ENCODE results near the gene KLF17. TPM values are rescaled to one million over a fixed set of nuclear protein-coding genes. Genes with fewer than 3 reads are reported as not detected.

KLF17 gene
- total RNA-seq, 2 experiments from 2014 or later = not detected

GRCh38 chr1:44120398-44120949, 1.9 kb downstream of the KLF17 start:
- POLR2A ChIA-PET = interaction anchor here (1.1 kb wide), 1 partner anchor 17 kb away, joined by 4 read pairs; no protein-coding TSS in a partner anchor
- no peaks in the 10 kb centered on the region for H3K79me2 ChIP-seq (ENCODE audit: insufficient read depth, low read depth, low read length)
- no peaks in the 10 kb centered on the region for H3K9me3 ChIP-seq (ENCODE audit: low read length)
- DNase-seq (ENCODE audit: low spot score) = no peak
- BruUV-seq (replicated peaks) = no TSS peak
- H4K20me1 ChIP-seq (ENCODE audit: insufficient read depth, low read length) = no peaks in the 10 kb centered on the region
- no peaks in the 10 kb centered on the region for H3K9me2 ChIP-seq (ENCODE audit: insufficient read depth, low read length)
- H3K27ac ChIP-seq (ENCODE audit: low read depth, low read length, poor library complexity, severe bottlenecking) = no peak overlapping the region
- CTCF ChIA-PET (ENCODE audit: unreplicated experiment) = no interaction called here
- no peaks in the 10 kb centered on the region for H3K4me1 ChIP-seq (ENCODE audit: insufficient read depth, low read length, poor library complexity, severe bottlenecking)
- intact Hi-C loops (cut with micrococcal nuclease; ENCODE audit: unreplicated experiment) = no loop called here
- no peak overlapping the region for H3K4me2 ChIP-seq (ENCODE audit: low read length)
- no peak overlapping the region for H2AFZ ChIP-seq (ENCODE audit: low read length)
- H3K4me3 ChIP-seq (ENCODE audit: low read depth, low read length, poor library complexity, severe bottlenecking) = no peak overlapping the region
- no peak for TF ChIP-seq CTCF (conservative IDR thresholded peaks at IDR 0.05; ENCODE audit: low read length)
- H3K36me3 ChIP-seq (ENCODE audit: insufficient read depth, low read length) = no peaks in the 10 kb centered on the region

- Histone ChIP-seq H3K36me3 (ENCODE audit: insufficient read depth, low read length) (no peaks in the 10 kb centered on the region), H4K20me1 (ENCODE audit: insufficient read depth, low read length) (no peaks in the 10 kb centered on the region), H3K79me2 (ENCODE audit: insufficient read depth, low read depth, low read length) (no peaks in the 10 kb centered on the region), H2AFZ (ENCODE audit: low read length) (no peak overlapping the region), H3K9me2 (ENCODE audit: insufficient read depth, low read length) (no peaks in the 10 kb centered on the region), H3K4me3 (ENCODE audit: low read depth, low read length, poor library complexity, severe bottlenecking) (no peak overlapping the region), H3K9me3 (ENCODE audit: low read length) (no peaks in the 10 kb centered on the region), H3K4me2 (ENCODE audit: low read length) (no peak overlapping the region), H3K4me1 (ENCODE audit: insufficient read depth, low read length, poor library complexity, severe bottlenecking) (no peaks in the 10 kb centered on the region), H3K27ac (ENCODE audit: low read depth, low read length, poor library complexity, severe bottlenecking) (no peak overlapping the region)
- no TSS peak for BruUV-seq (replicated peaks)
- TF ChIP-seq CTCF (conservative IDR thresholded peaks at IDR 0.05; ENCODE audit: low read length) = no peak
- TF ChIP-seq EZH2phosphoT487 (IDR thresholded peaks at IDR 0.05; ENCODE audit: borderline replicate concordance, low read depth, low read length) = no peak
- intact Hi-C loops (cut with micrococcal nuclease; ENCODE audit: unreplicated experiment) = no loop called here
- CTCF ChIA-PET (ENCODE audit: unreplicated experiment) = no interaction called here
- POLR2A ChIA-PET = no interaction called here
- DNase-seq (ENCODE audit: low spot score) = no peak
Observed at GRCh38 chr1:44129616-44130500, 11.2 kb downstream of the KLF17 start.

GRCh38 chr1:44131411-44131810, 12.8 kb downstream of the KLF17 start:
- POLR2A ChIA-PET = interaction anchor here (0.5 kb wide), 1 partner anchor 1048 kb away, joined by 4 read pairs; no protein-coding TSS in a partner anchor
- H3K9me2 ChIP-seq (ENCODE audit: insufficient read depth, low read length) = no peaks in the 10 kb centered on the region
- H3K9me3 ChIP-seq (ENCODE audit: low read length) = no peaks in the 10 kb centered on the region
- H3K4me1 ChIP-seq (ENCODE audit: insufficient read depth, low read length, poor library complexity, severe bottlenecking) = no peaks in the 10 kb centered on the region
- DNase-seq (ENCODE audit: low spot score) = no peak
- H3K4me3 ChIP-seq (ENCODE audit: low read depth, low read length, poor library complexity, severe bottlenecking) = no peak overlapping the region
- TF ChIP-seq EZH2phosphoT487 (IDR thresholded peaks at IDR 0.05; ENCODE audit: borderline replicate concordance, low read depth, low read length) (no peak), CTCF (conservative IDR thresholded peaks at IDR 0.05; ENCODE audit: low read length) (no peak)
- intact Hi-C loops (cut with micrococcal nuclease; ENCODE audit: unreplicated experiment) = no loop called here
- H3K4me2 ChIP-seq (ENCODE audit: low read length) = no peak overlapping the region
- H3K79me2 ChIP-seq (ENCODE audit: insufficient read depth, low read depth, low read length) = no peaks in the 10 kb centered on the region
- H3K27ac ChIP-seq (ENCODE audit: low read depth, low read length, poor library complexity, severe bottlenecking) = no peak overlapping the region
- no peak overlapping the region for H2AFZ ChIP-seq (ENCODE audit: low read length)
- CTCF ChIA-PET (ENCODE audit: unreplicated experiment) = no interaction called here
- no peaks in the 10 kb centered on the region for H3K36me3 ChIP-seq (ENCODE audit: insufficient read depth, low read length)
- BruUV-seq (replicated peaks) = no TSS peak
- no peaks in the 10 kb centered on the region for H4K20me1 ChIP-seq (ENCODE audit: insufficient read depth, low read length)

Measured in OCI-LY7 (cell line).